Measurements from ENCODE around the gene GPR141. TPM values are rescaled to one million over a fixed set of nuclear protein-coding genes. Genes with fewer than 3 reads are reported as not detected.

The GPR141 gene
- total RNA-seq, 1 donor from 2014 or later: not detected

DNA sequence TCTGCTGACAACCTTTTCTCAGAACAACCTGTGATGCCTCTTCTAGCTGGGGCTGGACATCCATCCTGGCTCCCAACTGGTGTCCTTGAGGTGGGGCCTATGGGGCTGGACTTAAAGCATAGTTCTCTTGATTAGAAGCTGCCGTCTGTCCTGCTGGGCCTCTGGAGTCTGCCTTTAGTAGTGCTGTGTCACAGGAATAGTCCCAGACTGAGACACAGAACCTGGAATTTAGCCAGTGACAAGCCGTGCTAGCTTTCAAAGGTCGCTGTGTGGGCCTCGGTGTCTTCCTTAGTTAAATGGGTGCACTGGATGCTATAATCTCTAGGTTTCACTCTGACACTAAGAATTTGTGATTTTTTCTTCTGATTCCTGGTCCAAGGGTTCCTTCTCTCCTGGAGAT, 41.2 kb downstream of the GPR141 start:
- TF ChIP-seq, protein P1, sequence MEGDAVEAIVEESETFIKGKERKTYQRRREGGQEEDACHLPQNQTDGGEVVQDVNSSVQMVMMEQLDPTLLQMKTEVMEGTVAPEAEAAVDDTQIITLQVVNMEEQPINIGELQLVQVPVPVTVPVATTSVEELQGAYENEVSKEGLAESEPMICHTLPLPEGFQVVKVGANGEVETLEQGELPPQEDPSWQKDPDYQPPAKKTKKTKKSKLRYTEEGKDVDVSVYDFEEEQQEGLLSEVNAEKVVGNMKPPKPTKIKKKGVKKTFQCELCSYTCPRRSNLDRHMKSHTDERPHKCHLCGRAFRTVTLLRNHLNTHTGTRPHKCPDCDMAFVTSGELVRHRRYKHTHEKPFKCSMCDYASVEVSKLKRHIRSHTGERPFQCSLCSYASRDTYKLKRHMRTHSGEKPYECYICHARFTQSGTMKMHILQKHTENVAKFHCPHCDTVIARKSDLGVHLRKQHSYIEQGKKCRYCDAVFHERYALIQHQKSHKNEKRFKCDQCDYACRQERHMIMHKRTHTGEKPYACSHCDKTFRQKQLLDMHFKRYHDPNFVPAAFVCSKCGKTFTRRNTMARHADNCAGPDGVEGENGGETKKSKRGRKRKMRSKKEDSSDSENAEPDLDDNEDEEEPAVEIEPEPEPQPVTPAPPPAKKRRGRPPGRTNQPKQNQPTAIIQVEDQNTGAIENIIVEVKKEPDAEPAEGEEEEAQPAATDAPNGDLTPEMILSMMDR (conservative IDR thresholded peaks at IDR 0.05): no peak
- H3K4me3 Mint-ChIP-seq: no peak overlapping the region
- no peaks in the 10 kb centered on the region for H3K36me3 Mint-ChIP-seq
- H3K27ac Mint-ChIP-seq: no peak overlapping the region
- no peaks in the 10 kb centered on the region for H3K4me1 Mint-ChIP-seq (ENCODE audit: unreplicated experiment)
- no peak for DNase-seq (ENCODE audit: extremely low spot score, unreplicated experiment)
- peaks cover 24% of the 10 kb centered on the region for H3K27me3 Mint-ChIP-seq
- peaks cover under 1% of the 10 kb centered on the region for H3K9me3 Mint-ChIP-seq

DNA sequence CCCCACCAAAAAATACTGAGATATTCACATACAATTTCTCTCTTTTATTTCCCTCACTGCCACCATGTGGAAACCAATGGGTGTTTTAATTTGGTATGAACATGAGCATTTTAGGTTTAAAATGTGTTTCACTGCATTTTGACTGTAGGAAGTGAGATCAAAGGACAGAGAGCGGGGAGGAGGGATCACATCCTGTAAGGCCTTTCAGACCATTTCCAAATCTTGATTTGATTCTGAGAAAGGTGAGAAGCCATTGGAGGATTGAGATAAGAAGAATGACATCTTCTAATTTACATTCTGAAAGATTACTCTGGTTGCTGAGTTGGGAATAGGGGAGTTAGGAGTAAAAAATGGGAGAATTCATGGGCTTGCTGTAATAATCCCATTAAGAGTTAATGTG, 42.5 kb downstream of the GPR141 start:
- H3K4me1 Mint-ChIP-seq (ENCODE audit: unreplicated experiment): no peaks in the 10 kb centered on the region
- H3K27ac Mint-ChIP-seq: no peak overlapping the region
- no peak overlapping the region for H3K4me3 Mint-ChIP-seq
- H3K27me3 Mint-ChIP-seq: peaks cover 26% of the 10 kb centered on the region
- no peaks in the 10 kb centered on the region for H3K9me3 Mint-ChIP-seq
- H3K36me3 Mint-ChIP-seq: no peaks in the 10 kb centered on the region
- TF ChIP-seq, protein P1 (conservative IDR thresholded peaks at IDR 0.05): no peak
- no peak for DNase-seq (ENCODE audit: extremely low spot score, unreplicated experiment)

DNA sequence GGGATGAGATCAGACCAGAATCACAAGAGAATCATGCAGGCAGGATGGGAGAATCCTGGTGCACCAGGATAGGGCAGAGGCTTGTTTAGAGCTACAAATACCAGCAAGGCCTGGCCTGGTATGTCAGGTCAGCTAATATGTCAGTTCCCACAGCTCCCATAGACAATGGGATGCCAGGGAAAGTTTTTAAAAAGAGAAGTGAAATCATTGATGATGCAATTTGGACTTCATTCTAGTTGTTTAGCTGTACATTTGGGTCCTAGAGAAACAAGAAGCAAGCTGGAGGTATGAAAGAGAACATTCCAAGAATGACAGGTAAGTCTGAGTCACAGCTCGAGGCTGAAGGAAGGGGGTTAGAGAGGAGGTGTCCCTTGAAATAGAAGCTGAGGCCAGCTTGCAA, 45.2 kb downstream of the GPR141 start:
- Mint-ChIP-seq H3K36me3 (no peaks in the 10 kb centered on the region), H3K9me3 (no peaks in the 10 kb centered on the region), H3K27me3 (peaks cover 17% of the 10 kb centered on the region), H3K4me3 (no peak overlapping the region), H3K27ac (no peak overlapping the region), H3K4me1 (ENCODE audit: unreplicated experiment) (no peaks in the 10 kb centered on the region)
- TF ChIP-seq, protein P1 (conservative IDR thresholded peaks at IDR 0.05): no peak
- DNase-seq (ENCODE audit: extremely low spot score, unreplicated experiment): no peak

DNA sequence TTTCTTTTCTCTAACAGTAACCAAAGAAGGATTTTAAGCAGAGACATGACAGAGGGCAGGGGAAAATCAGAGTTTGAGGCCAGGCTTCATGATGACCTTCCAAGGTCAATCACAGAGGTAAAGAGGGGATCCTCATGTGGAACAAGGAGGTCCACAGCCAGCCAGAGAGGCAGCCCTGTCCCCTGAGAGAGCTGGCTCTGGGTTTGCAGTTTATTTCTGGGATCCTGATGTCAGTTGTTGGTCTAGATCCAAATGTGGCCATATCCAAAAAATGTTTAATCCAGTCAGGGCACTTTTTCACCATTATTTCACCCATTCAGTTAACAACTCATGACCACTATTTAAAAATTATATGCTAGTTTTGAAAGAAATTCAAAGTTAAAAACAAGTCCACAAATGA, 45.6 kb downstream of the GPR141 start:
- DNase-seq (ENCODE audit: extremely low spot score, unreplicated experiment): no peak
- no peaks in the 10 kb centered on the region for H3K4me1 Mint-ChIP-seq (ENCODE audit: unreplicated experiment)
- no peak overlapping the region for H3K4me3 Mint-ChIP-seq
- H3K9me3 Mint-ChIP-seq: peaks cover under 1% of the 10 kb centered on the region
- H3K36me3 Mint-ChIP-seq: no peaks in the 10 kb centered on the region
- TF ChIP-seq, protein P1 (conservative IDR thresholded peaks at IDR 0.05): no peak
- no peak overlapping the region for H3K27ac Mint-ChIP-seq
- H3K27me3 Mint-ChIP-seq: peaks cover 17% of the 10 kb centered on the region

DNA sequence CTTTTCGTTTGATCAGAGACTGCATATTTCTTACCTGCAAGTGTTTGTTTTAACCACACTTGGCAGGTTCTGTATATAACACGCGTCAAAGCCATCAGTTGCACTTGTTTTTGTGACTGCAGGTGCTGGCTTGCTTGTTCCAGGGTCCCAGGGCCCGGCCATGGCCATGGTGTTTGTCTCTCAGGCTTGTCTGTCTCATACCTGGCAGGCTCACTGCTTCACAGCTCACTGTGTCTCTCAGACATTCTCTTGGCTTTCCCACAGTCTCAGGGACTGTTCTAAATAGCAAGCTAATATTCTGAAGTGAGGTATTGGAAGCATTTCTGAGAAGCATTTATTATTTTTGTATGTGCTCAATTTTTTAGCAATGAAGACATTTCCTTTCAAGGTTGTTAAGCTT, 46.9 kb downstream of the GPR141 start:
- no peak for DNase-seq (ENCODE audit: extremely low spot score, unreplicated experiment)
- Mint-ChIP-seq H3K27me3 (peaks cover 22% of the 10 kb centered on the region), H3K9me3 (peaks cover 5% of the 10 kb centered on the region), H3K36me3 (no peaks in the 10 kb centered on the region), H3K4me1 (ENCODE audit: unreplicated experiment) (no peaks in the 10 kb centered on the region), H3K4me3 (no peak overlapping the region), H3K27ac (no peak overlapping the region)
- TF ChIP-seq, protein P1 (conservative IDR thresholded peaks at IDR 0.05): no peak

DNA sequence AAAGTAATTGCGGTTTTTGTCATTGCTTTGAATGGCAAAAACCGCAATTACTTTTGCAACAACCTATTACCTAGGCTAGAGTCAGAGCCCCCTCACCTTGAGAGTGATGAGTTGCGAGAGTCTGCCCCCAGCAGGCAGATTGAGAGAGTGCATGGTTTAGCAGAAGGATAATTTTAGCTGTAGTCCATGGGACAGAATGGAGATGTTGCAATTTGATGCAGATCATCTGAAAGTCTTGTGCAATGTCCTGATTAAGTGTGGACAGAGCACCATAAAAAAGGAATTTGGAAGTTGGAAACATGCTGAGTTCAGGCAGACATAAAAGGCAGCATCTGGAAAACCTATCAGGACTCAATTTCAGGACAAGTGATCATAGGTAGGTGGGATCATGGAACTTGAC, 48.7 kb downstream of the GPR141 start:
- DNase-seq (ENCODE audit: extremely low spot score, unreplicated experiment): no peak
- TF ChIP-seq, protein P1 (conservative IDR thresholded peaks at IDR 0.05): peak; percentile 71
- peaks cover 22% of the 10 kb centered on the region for H3K27me3 Mint-ChIP-seq
- H3K4me3 Mint-ChIP-seq: no peak overlapping the region
- no peaks in the 10 kb centered on the region for H3K36me3 Mint-ChIP-seq
- H3K4me1 Mint-ChIP-seq (ENCODE audit: unreplicated experiment): no peaks in the 10 kb centered on the region
- H3K27ac Mint-ChIP-seq: no peak overlapping the region
- H3K9me3 Mint-ChIP-seq: peaks cover 5% of the 10 kb centered on the region
